ENCODE results near the gene ADGRV1.

Gene ADGRV1

DNA sequence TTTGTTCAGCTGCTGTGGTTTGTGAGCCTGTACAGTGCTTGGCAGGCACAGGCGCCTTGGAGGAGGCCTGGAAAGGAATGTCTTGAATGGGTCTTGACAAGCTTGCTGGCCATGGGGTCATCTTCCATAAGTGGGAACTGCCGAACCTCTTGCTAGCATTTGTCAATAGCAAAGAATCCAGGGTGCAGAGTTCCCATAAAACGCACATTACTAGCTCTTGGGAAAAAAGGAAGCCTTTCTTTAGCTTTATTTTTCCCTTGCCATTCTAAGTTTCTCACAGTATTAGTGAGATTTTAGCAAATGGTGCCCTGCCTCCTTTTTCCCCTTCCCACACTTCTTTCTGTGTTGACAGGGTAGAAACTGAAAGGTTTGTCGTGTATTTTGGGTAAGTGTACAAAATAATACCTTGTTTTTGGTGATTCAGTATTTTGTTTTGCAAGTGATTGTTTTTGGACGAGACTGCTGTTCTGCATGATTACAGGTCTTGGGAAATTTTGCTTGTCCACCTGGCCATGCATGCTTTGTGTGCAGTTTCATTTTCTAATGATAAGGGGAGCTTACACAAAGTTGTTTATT, 82.0 kb downstream of the ADGRV1 start:
- TF ChIP-seq, protein P1, sequence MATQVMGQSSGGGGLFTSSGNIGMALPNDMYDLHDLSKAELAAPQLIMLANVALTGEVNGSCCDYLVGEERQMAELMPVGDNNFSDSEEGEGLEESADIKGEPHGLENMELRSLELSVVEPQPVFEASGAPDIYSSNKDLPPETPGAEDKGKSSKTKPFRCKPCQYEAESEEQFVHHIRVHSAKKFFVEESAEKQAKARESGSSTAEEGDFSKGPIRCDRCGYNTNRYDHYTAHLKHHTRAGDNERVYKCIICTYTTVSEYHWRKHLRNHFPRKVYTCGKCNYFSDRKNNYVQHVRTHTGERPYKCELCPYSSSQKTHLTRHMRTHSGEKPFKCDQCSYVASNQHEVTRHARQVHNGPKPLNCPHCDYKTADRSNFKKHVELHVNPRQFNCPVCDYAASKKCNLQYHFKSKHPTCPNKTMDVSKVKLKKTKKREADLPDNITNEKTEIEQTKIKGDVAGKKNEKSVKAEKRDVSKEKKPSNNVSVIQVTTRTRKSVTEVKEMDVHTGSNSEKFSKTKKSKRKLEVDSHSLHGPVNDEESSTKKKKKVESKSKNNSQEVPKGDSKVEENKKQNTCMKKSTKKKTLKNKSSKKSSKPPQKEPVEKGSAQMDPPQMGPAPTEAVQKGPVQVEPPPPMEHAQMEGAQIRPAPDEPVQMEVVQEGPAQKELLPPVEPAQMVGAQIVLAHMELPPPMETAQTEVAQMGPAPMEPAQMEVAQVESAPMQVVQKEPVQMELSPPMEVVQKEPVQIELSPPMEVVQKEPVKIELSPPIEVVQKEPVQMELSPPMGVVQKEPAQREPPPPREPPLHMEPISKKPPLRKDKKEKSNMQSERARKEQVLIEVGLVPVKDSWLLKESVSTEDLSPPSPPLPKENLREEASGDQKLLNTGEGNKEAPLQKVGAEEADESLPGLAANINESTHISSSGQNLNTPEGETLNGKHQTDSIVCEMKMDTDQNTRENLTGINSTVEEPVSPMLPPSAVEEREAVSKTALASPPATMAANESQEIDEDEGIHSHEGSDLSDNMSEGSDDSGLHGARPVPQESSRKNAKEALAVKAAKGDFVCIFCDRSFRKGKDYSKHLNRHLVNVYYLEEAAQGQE (IDR thresholded peaks at IDR 0.05; ENCODE audit: insufficient replicate concordance, low read depth) = no peak
- TF ChIP-seq SPI1 (IDR thresholded peaks at IDR 0.05; ENCODE audit: borderline replicate concordance, low read depth) (no peak), GABPA (IDR thresholded peaks at IDR 0.05; ENCODE audit: low read depth) (no peak), POLR2AphosphoS5 (IDR thresholded peaks at IDR 0.05; ENCODE audit: low read depth) (no peak)
- TF ChIP-seq, protein P2, sequence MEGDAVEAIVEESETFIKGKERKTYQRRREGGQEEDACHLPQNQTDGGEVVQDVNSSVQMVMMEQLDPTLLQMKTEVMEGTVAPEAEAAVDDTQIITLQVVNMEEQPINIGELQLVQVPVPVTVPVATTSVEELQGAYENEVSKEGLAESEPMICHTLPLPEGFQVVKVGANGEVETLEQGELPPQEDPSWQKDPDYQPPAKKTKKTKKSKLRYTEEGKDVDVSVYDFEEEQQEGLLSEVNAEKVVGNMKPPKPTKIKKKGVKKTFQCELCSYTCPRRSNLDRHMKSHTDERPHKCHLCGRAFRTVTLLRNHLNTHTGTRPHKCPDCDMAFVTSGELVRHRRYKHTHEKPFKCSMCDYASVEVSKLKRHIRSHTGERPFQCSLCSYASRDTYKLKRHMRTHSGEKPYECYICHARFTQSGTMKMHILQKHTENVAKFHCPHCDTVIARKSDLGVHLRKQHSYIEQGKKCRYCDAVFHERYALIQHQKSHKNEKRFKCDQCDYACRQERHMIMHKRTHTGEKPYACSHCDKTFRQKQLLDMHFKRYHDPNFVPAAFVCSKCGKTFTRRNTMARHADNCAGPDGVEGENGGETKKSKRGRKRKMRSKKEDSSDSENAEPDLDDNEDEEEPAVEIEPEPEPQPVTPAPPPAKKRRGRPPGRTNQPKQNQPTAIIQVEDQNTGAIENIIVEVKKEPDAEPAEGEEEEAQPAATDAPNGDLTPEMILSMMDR (IDR thresholded peaks at IDR 0.05; ENCODE audit: insufficient read depth, low read length) = no peak
- no peak for DNase-seq (ENCODE audit: low read depth in 1 of 2, low spot score in 1 of 2)
- H3K27ac ChIP-seq (replicated peaks) = no peak overlapping the region
- H3K27me3 ChIP-seq (ENCODE audit: insufficient read depth, poor library complexity, severe bottlenecking) = no peaks in the 10 kb centered on the region
- no peak overlapping the region for H3K4me3 ChIP-seq (replicated peaks; ENCODE audit: insufficient read depth, low read length)

DNA sequence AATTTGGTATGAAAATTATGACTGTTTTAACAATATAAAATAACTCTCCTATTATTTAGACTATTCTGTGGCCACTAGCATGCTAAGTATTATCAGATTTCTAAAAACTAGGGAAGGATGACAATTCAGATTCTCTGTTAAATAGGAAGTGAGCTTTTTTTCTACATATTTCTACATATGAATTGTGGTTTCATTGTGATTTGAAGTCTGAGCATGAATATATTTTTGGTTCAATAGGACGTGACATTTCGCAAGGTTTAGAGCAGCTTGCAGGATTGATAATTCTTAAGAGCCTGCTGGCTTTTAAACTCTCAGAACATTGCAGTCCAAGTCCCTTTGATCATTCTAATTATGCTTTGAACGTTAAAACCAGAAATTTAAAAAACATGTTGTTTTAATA, 82.9 kb downstream of the ADGRV1 start:
- no peak for DNase-seq (ENCODE audit: low read depth in 1 of 2, low spot score in 1 of 2)
- H3K27ac ChIP-seq (replicated peaks) = no peak overlapping the region
- no peak for TF ChIP-seq SPI1 (IDR thresholded peaks at IDR 0.05; ENCODE audit: borderline replicate concordance, low read depth)
- TF ChIP-seq, protein P1 (IDR thresholded peaks at IDR 0.05; ENCODE audit: insufficient replicate concordance, low read depth) = no peak
- TF ChIP-seq POLR2AphosphoS5 (IDR thresholded peaks at IDR 0.05; ENCODE audit: low read depth) = no peak
- H3K27me3 ChIP-seq (ENCODE audit: insufficient read depth, poor library complexity, severe bottlenecking) = no peaks in the 10 kb centered on the region
- no peak overlapping the region for H3K4me3 ChIP-seq (replicated peaks; ENCODE audit: insufficient read depth, low read length)

DNA sequence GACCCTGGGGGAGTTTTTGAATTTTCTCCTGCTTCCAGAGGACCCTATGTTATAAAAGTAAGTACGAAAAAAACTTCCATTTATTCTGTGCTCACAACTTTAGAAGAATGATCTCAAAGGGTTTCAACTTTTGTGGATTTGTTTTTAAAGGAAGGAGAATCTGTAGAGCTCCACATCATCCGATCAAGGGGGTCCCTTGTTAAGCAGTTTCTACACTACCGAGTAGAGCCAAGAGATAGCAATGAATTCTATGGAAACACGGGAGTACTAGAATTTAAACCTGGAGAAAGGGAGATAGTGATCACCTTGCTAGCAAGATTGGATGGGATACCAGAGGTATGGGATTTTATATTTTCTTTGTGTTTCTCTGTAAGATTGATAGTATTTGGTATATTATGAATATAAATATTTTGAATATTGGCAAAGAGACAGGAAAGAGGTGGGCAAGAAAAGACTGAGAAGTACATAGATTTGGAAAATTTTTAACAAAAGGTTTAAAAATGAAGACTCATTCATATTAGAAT, 84.2 kb downstream of the ADGRV1 start:
- no peaks in the 10 kb centered on the region for H3K27me3 ChIP-seq (ENCODE audit: insufficient read depth, poor library complexity, severe bottlenecking)
- no peak overlapping the region for H3K4me3 ChIP-seq (replicated peaks; ENCODE audit: insufficient read depth, low read length)
- TF ChIP-seq POLR2AphosphoS5 (IDR thresholded peaks at IDR 0.05; ENCODE audit: low read depth) = no peak
- TF ChIP-seq, protein P2 (IDR thresholded peaks at IDR 0.05; ENCODE audit: insufficient read depth, low read length) = no peak
- TF ChIP-seq GABPA (IDR thresholded peaks at IDR 0.05; ENCODE audit: low read depth) = no peak
- TF ChIP-seq, protein P1 (IDR thresholded peaks at IDR 0.05; ENCODE audit: insufficient replicate concordance, low read depth) = no peak
- no peak for TF ChIP-seq SPI1 (IDR thresholded peaks at IDR 0.05; ENCODE audit: borderline replicate concordance, low read depth)
- DNase-seq (ENCODE audit: low read depth in 1 of 2, low spot score in 1 of 2) = no peak
- H3K27ac ChIP-seq (replicated peaks) = no peak overlapping the region

Data from HL-60 (cell line).